ENCODE results near the gene ELAPOR1.

The ELAPOR1 gene

GRCh38 chr1:109096120-109096519 is 17.8 kb upstream of the ELAPOR1 start:
- DNase-seq (ENCODE audit: low read depth in 3 of 3, low spot score in 1 of 3), result no peak

GRCh38 chr1:109099938-109100773 is 13.8 kb upstream of the ELAPOR1 start:
- DNase-seq (ENCODE audit: low read depth in 3 of 3, low spot score in 1 of 3), result peak; percentile 92 to 93 (median 93)

- DNase-seq (ENCODE audit: low read depth in 3 of 3, low spot score in 1 of 3), result no peak
Observed at GRCh38 chr1:109104364-109105151, 9.4 kb upstream of the ELAPOR1 start.

GRCh38 chr1:109105881-109106280 is 8.0 kb upstream of the ELAPOR1 start:
- no peak for DNase-seq (ENCODE audit: low read depth in 3 of 3, low spot score in 1 of 3)

- no peak for DNase-seq (ENCODE audit: low read depth in 3 of 3, low spot score in 1 of 3)
Observed at GRCh38 chr1:109107785-109108184, 6.1 kb upstream of the ELAPOR1 start.

GRCh38 chr1:109109906-109110305 is 4.0 kb upstream of the ELAPOR1 start:
- DNase-seq (ENCODE audit: low read depth in 3 of 3, low spot score in 1 of 3), result no peak

- DNase-seq (ENCODE audit: low read depth in 3 of 3, low spot score in 1 of 3), result no peak
Observed at GRCh38 chr1:109111386-109112055, 2.4 kb upstream of the ELAPOR1 start.

GRCh38 chr1:109112056-109112651 is 1.8 kb upstream of the ELAPOR1 start:
- DNase-seq (ENCODE audit: low read depth in 3 of 3, low spot score in 1 of 3), result no peak

GRCh38 chr1:109112652-109113285 is 1.1 kb upstream of the ELAPOR1 start:
- peak; percentile 66 to 82 (median 74) for DNase-seq (ENCODE audit: low read depth in 3 of 3, low spot score in 1 of 3)

- no peak for DNase-seq (ENCODE audit: low read depth in 3 of 3, low spot score in 1 of 3)
Observed at GRCh38 chr1:109114342-109114674, 393 bp downstream of the ELAPOR1 start.

- no peak for DNase-seq (ENCODE audit: low read depth in 3 of 3, low spot score in 1 of 3)
Observed at GRCh38 chr1:109115685-109116084, 1.8 kb downstream of the ELAPOR1 start.

- DNase-seq (ENCODE audit: low read depth in 3 of 3, low spot score in 1 of 3), result no peak
Observed at GRCh38 chr1:109116286-109116685, 2.4 kb downstream of the ELAPOR1 start.

- no peak for DNase-seq (ENCODE audit: low read depth in 3 of 3, low spot score in 1 of 3)
Observed at GRCh38 chr1:109118089-109118488, 4.2 kb downstream of the ELAPOR1 start.

GRCh38 chr1:109120356-109120755 is 6.4 kb downstream of the ELAPOR1 start:
- no peak for DNase-seq (ENCODE audit: low read depth in 3 of 3, low spot score in 1 of 3)

- DNase-seq (ENCODE audit: low read depth in 3 of 3, low spot score in 1 of 3), result no peak
Observed at GRCh38 chr1:109131059-109131458, 17.1 kb downstream of the ELAPOR1 start.

- no peak for DNase-seq (ENCODE audit: low read depth in 3 of 3, low spot score in 1 of 3)
Observed at GRCh38 chr1:109131800-109132199, 17.9 kb downstream of the ELAPOR1 start.

GRCh38 chr1:109133002-109133706 is 19.2 kb downstream of the ELAPOR1 start:
- DNase-seq (ENCODE audit: low read depth in 3 of 3, low spot score in 1 of 3), result no peak

- no peak for DNase-seq (ENCODE audit: low read depth in 3 of 3, low spot score in 1 of 3)
Observed at GRCh38 chr1:109133815-109134214, 19.9 kb downstream of the ELAPOR1 start.

GRCh38 chr1:109134423-109134822 is 20.5 kb downstream of the ELAPOR1 start:
- no peak for DNase-seq (ENCODE audit: low read depth in 3 of 3, low spot score in 1 of 3)

- DNase-seq (ENCODE audit: low read depth in 3 of 3, low spot score in 1 of 3), result no peak
Observed at GRCh38 chr1:109135940-109136339, 22.0 kb downstream of the ELAPOR1 start.
